Cardiac fibroblast (primary cell): ENCODE data around the gene EXD3.
A peak's percentile ranks its signal among the peaks of the same experiment; 100 is the strongest.

ENCODE experiments used
- DNase-seq, 2 donors: peaks; one replicate each; pipeline versions ENCODE4 v3.0.0 to v3.0.0-alpha.2; 2010; ENCODE audit warnings: low read depth in 2 of 2
- H3K4me3 ChIP-seq, 2 donors: replicated peaks in 1 of 2; 1 replicate in 1 of 2; 2 replicates in 1 of 2; pipeline ENCODE4 v1.5.1; 2011; ENCODE audit warnings: low read depth in 2 of 2, low read length in 2 of 2, mild to moderate bottlenecking in 2 of 2, moderate library complexity in 1 of 2
- TF ChIP-seq, protein P1 (sequence below): IDR thresholded peaks from one replicate; pipeline ENCODE4 v1.5.1; 2011; ENCODE audit warnings: low read depth, mild to moderate bottlenecking, low read length, inconsistent platforms

EXD3 gene

DNA sequence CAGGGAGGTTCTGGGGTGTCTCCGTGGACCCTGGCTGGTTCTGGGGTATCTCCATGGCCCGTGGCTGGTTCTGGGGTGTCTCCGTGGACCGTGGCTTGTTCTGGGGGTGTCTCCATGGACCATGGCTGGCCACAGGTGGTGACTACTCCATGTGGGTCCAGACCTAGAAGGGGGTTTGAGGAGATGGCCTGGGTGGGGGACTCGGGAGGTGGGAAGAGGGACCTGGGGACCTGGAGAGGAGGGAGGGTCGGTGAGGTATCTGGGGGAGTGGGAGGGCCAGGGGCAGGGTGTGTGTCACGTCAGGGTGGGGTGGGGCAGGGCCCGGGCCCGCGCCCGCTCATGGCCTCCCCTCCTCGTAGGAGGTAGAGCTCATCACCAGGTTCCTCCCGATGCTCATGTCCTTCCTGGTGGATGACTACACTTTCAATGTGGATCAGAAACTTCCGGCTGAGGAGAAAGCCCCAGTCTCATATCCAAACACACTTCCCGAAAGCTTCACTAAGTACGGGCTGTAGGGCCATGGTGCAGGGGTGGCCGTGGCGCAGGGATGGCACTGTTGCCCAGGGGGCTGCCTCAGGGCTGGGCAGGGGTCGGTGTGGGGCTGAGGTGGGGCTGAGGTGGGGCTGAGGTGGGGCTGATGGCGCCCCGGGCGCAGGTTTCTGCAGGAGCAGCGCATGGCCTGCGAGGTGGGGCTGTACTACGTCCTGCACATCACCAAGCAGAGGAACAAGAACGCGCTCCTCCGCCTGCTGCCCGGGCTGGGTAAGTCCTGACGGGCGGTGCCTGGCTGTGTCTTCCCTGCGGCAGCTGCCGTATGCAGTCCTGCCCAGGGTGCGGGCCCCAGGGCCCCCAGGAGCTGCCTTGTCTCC is 156.1 kb downstream of the EXD3 start:
- H3K4me3 ChIP-seq: no peak overlapping the region
- TF ChIP-seq, protein P1, sequence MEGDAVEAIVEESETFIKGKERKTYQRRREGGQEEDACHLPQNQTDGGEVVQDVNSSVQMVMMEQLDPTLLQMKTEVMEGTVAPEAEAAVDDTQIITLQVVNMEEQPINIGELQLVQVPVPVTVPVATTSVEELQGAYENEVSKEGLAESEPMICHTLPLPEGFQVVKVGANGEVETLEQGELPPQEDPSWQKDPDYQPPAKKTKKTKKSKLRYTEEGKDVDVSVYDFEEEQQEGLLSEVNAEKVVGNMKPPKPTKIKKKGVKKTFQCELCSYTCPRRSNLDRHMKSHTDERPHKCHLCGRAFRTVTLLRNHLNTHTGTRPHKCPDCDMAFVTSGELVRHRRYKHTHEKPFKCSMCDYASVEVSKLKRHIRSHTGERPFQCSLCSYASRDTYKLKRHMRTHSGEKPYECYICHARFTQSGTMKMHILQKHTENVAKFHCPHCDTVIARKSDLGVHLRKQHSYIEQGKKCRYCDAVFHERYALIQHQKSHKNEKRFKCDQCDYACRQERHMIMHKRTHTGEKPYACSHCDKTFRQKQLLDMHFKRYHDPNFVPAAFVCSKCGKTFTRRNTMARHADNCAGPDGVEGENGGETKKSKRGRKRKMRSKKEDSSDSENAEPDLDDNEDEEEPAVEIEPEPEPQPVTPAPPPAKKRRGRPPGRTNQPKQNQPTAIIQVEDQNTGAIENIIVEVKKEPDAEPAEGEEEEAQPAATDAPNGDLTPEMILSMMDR: no peak
- no peak for DNase-seq

DNA sequence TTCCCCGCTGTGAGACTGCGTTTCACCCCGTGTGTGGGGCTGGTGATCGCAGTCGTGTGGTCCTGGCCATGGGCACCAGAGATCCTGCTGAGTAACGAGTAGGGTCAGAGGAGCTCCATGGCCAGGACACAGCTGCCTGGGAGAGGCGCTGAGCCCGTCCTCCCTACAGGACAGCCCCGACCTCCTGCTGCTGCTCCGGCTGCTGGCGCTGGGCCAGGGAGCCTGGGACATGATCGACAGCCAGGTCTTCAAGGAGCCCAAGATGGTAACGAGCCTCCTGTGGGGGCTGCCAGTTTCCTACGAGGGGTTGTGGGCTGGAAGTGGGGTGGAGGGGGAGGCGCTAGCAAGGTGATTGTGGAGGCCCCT is 156.8 kb downstream of the EXD3 start:
- no peak for DNase-seq
- TF ChIP-seq, protein P1: no peak
- H3K4me3 ChIP-seq: no peak overlapping the region

DNA sequence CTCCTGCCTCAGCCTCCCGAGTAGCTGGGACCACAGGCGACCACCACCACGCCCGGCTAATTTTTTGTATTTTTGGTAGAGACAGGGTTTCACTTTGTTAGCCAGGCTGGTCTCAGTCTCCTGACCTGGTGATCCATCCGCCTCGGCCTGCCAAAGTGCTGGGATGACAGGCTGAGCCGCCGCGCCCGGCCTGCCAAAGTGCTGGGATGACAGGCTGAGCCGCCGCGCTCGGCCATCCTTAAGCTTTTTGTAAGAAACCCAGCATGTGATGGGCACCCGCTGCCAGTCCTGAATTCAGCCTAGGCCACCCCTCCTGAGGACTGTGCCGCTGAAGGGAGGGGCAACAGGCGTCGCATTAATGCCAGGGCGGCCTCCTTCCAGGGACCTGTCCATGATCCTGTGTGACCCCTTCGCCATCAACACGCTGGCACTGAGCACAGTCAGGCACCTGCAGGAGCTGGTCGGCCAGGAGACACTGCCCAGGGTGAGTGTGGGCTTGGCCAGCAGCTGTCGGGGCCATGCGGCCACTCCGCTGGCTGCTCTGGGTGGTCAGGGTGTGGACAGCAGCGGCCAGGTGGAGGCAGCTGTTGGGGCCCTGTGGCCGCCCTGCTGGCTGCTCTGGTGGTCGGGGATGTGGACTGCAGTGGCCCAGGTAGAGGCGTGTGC is 157.3 kb downstream of the EXD3 start:
- TF ChIP-seq, protein P1: no peak
- no peak overlapping the region for H3K4me3 ChIP-seq

DNA sequence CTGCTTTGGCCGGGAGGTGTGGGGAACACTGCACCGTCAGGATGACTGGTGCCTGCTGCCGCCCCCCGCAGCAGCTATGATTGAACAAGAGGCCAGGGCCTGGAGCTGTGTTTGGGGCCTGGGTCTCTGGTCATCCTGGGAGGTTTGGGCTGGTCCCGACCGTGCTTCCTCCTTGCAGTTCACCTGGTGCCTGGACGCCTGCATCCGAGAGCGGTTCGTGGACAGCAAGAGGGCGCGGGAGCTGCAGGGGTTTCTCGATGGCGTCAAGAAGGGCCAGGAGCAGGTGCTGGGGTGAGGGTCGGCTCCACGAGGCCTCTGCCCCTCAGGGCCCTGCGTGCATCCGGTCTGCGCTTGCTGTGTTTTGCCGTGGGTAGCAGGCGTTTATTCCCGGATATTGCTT is 158.9 kb downstream of the EXD3 start:
- TF ChIP-seq, protein P1: no peak
- H3K4me3 ChIP-seq: no peak overlapping the region
- no peak for DNase-seq

More for the DNA sequence above, 157.3 kb downstream of the EXD3 start:
- no peak for DNase-seq

DNA sequence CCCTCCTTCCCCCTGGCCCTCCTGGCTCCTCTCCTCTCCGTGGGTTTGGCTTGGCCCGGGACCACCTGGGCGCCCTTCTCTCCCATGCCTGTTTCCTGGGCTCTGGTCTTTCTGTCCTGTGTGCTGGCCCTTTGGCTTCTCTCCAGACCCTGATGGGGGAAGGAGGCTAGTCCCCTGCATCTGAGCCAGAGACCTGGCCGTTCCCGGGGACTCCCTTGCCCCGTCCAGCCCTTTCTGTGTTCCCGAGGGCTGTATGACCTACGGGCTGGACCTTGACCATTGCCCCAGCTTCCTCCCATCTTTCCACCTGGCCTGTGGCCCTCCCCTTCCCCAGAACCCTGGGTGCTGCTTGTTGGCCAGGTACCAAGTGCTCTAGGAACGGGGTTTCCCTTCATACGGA is 159.5 kb downstream of the EXD3 start:
- no peak for DNase-seq
- H3K4me3 ChIP-seq: no peak overlapping the region
- TF ChIP-seq, protein P1: no peak

DNA sequence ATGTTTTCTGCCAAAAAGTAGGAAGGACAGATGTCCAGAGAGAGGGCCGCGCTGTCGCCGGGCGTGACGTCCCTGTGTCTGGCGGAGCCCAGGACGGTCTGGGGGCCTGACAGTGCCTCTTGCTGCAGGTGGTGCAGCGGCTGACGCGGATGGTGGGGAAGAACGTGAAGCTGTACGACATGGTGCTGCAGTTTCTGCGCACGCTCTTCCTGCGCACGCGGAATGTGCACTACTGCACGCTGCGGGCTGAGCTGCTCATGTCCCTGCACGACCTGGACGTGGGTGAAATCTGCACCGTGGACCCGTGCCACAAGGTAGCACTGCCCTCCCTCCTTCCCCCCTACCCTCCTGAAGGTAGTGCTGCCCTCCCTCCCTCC is 160.1 kb downstream of the EXD3 start:
- no peak for DNase-seq
- TF ChIP-seq, protein P1: peak; percentile 0
- no peak overlapping the region for H3K4me3 ChIP-seq
